GM19238 (cell line): ENCODE measurements around the gene TAOK1.
"Not testable (repeated sequence)": the region's sequence is repeated elsewhere in the genome, so short reads cannot be mapped to it uniquely, and the experiment has no call there.

Experiments
- DNase-seq: peaks from one replicate; pipeline ENCODE4 v3.0.0; 2011; ENCODE audit warnings: low spot score; ENCODE audit not compliant: insufficient read length

Gene TAOK1

DNA sequence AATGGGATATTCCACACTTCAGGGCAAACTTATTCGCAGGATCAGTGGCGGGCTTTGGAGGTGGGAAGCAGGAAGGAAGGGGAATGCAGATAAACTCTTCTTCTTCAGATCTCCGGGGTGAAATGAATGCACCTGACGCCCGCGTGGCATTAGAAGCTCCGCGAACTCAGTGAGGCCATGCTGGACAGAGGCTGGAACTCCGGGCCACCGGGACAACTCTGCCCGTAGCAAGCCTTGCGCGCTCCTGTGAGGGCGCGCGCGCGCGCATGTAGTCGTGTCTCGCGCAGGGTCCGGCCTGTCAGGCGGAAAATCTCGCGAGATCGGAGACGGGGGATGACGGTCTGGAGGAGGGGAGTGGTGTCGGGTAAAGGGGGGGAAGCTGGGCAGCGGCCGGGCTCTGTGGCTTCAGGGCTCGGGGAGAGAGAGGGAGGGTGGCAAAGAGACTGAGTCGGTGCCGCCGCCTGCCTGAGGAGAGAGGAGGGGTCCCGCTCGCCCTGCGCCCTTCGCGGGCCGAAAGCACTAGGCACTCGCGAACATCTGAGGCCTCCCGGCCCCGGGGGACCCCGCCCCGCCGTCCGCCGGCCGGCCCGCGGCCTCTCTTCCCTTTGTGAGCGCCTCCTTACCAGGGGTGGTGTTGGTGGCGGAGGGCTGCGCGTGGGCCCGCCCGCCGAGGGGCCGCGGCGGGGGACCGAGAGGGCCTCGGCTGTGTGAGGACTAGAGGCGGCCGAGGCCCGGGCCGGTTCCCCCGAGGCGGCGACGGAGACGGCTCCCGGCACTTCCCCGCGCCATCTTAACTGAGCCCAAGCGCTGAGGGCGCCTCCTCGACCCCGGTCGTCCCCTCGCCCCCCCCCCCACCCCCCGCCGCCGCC lies at the start of gene TAOK1:
Gene TAOK1 (plus strand): TSS at position 382 of the 869 bp plus-strand sequence. CDS start 61,186 bp downstream, outside the sequence.
- peak; percentile 89 for DNase-seq

DNA sequence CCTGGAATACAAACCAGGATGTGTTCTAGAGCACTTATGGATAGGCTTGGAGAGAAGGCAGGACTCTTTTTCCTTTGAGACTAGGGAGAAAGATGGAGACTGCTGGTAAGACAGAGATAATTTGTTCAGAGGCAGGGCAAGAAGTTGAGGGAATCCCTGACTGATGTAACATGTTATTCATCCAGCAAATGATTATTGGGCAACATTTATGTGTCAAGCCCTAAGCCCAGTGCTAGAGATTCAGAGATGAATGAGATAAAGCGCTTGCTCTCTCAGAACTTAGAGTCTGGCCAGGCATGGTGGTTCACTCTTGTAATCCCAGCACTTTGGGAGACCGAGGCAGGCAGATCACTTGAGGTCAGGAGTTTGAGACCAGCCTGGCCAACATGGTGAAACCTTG lies 48.4 kb upstream of the TAOK1 start:
- no peak for DNase-seq

DNA sequence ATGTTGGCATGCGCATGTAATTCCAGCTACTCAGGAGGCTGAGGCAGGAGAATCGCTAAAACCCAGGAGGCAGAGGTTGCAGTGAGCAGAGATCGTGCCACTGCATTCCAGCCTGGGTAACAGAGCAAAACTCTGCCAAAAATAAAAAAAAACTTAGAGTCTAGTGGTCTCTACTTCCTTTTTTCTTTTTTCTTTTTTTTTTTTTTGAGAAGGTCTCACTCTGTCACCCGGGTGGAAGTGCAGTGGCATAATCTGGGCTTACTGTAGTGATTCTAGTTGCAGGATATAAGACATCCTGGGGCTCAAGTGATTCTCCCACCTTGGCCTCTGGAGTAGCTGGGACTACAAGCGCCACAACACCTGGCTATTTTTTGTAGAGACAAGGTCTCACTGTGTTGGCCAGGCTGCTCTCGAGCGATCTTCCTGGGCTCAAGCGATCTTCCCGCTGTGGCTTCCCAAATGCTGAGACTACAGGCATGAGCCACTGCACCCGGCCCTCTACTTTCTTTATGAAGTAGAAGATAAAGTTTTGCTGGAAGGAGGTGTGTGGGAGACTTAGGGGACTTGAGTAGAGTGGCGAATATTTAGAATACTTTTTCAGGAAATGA lies 47.9 kb upstream of the TAOK1 start:
- no peak for DNase-seq

DNA sequence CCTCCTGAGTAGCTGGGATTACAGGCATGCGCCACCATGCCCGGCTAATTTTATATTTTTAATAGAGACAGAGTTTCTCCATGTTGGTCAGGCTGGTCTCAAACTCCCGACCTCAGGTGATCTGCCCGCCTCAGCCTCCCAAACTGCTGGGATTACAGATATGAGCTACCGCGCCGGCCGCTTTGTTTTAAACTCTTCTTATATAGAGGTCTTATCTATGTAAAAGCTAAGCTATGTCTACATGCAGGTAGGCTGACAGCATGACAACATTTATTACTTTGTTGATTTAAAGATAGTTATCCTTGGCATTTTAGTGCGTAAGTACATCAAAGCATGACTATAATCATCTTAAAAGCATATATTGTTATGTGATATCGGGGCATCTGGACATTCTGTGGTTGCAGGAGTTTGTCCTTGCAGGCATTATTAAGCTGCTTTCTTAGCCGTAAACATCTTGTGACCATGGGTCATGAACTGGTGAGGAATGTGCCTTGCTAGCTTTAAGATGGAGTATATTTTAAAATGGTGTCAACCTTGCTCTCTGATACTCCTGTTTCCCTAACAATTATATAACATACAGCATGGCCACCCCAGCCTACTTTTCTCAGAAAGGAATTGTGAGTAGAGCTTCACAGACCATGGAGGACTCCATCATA lies 45.8 kb upstream of the TAOK1 start:
- DNase-seq = no peak

DNA sequence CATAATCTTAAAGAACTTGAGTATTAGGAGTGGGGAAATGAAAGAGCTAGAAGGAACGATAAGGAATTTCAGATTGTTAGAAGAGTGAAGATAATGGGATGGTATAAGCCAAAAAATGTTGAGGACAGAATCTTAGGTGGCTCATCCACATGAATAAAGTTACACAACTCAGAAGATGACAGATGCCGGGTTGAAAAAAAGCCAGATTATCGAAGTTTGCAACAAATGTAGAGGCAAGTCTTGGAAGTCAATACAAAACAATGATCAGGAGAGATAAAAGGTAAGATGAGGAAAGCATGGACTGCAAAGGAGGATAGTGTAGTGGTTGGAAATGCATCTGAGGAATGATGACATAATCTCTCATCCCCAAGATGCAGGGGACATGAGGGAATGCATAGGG lies 45.1 kb upstream of the TAOK1 start:
- DNase-seq = no peak

DNA sequence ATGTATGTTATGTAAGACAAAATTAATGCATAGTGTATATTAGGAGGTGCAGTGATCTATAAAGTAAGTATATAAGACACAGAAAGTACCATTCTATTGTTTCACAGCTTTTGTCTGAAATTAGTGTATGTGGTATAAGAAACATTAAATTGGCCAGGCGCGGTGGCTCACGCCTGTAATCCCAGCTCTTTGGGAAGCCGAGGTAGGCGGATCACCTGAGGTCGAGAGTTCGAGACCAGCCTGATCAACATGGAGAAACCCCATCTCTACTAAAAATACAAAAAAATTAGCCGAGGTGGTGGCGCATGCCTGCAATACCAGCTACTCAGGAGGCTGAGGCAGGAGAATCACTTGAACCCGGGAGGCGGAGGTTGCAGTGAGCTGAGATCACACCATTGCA lies 44.7 kb upstream of the TAOK1 start:
- DNase-seq = not testable (repeated sequence)

DNA sequence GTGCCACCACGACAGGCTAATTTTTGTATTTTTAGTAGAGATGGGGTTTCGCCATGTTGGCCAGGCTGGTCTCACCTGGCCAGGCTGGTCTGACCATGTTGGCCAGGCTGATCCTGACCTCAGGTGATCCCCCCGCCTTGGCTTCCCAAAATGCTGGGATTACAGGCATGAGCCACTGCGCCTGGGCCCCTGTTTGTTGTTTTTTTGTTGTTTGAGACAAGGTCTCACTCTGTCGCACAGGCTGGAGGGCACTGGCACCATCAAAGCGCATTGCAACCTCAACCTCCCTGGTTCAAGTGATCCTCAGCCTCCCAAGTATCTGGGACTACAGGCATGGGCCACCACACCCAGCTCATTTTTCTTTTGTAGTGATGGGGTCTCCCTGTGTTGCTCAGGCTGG lies 43.7 kb upstream of the TAOK1 start:
- DNase-seq = no peak

DNA sequence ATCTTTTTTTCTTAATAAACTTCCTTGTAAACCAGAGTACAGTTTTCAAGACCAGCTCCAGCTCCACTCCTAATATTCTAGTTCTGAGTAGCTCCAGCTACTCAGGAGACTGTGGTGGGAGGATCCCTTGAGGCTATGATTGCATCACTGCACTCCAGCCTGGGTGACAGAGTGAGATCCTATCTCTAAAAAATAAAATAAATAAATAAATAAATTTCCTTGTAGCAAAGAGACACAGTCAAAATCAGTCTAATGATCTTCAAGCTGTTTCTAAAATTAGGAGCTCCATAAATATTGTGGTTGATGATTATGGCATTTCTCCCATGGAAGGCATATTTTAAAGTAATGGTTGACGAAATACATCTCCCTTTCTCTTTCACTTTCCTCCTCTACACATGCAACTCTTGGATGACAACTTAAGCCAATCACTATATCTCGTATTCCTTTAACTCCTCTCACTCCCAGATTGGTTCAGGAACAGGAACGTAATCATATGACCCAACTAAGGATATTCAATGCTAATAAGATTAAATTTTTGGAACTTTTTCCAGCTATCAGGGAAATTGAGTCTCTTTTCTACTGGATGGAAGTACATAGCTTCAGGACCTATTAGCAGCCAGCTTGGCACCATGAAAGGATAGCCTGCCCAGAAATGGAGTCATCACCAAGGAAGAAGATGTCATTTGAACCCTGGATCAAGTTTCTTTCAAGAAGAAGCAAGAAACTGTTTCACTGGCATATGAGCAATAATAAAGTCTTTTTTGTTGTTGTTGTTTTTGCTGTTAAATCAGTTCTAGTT lies 42.1 kb upstream of the TAOK1 start:
- DNase-seq = no peak

DNA sequence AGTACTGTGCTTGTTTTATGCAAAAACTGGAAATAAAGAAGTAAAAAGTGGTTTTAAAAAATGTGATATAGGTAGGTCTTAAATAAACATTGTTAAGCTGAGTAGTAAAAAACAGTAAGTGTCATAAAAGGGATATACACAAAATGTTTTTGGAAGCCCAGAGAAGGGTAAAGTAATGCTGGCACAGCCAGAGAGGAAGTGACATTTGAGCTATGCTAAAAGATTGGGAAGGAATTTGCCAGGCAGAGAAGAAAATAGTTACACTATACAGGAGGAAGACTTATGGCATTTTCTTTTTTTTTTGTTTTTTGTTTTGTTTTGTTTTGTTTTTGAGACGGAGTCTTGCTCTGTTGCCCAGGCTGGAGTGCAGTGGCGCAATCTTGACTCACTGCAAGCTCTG lies 40.8 kb upstream of the TAOK1 start:
- no peak for DNase-seq

DNA sequence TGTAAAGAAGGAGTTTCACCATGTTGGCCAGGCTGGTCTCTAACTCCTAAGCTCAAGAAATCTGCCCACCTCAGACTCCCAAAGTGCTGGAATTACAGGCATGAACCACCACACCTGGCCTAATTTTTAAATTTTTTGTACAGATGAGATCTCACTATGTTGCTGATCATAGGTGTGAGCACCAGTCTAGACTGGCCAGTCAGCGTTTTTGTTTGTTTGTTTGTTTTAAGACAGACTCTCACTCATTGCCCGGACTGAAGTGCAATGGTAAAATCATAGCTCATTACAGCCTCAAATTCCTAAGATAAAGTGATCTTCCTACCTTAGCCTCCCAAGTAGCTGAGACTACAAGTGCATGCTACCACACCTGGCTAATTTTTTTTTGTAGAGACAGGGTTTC lies 38.0 kb upstream of the TAOK1 start:
- DNase-seq = no peak

DNA sequence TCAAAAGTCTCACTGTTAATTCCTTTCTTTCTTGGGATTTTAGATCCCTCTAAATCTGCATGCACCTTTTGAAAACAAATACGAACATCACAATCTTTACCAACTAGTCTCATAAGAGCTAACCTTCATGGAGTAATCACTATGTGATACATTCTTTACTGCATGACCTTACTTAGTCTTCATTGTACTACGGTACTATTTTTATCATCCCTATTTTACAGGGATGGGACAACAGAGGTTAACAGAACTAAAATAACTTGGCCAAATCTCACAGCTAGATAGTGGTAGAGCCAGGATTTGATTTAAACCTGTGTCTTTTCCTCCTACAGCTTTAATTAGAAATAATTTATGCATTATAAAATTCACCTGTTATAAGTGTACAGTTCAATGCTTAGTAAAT lies 32.9 kb upstream of the TAOK1 start:
- no peak for DNase-seq

DNA sequence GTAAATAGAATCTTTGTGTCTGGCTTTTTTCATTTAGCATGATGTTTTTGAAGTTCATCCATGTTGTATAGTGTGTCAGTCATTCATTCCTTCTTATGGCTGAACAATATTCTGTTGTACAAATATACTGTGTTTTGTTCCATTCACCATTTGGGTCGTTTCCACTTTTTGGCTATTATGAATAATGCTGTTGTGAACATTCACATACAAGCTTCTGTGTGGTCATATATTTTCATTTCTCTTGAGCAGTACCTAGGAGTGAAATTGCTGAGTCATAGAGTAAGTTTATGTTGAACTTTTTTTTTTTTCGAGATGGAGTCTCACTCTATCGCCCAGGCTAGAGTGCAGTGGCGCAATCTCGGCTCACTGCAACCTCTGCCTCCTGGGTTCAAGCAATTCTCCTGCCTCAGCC lies 32.3 kb upstream of the TAOK1 start:
- no peak for DNase-seq

DNA sequence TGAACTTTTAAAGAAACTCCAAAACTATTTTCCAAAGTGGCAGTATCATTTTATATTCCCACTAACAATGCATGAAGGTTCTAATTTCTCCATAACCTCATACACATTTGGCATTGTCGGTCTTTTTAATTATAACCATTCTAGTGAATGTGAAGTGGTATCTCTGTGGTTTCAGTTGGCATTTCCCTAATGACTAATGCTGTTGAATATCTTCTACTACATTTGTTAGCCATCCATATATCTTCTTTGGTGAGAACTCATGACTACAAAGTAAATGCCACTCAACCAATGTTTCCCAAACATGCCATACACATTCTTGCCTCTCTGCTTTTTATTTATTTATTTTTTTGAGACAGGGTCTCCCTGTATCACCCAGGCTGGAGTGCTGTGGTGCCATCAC lies 31.7 kb upstream of the TAOK1 start:
- DNase-seq = no peak

DNA sequence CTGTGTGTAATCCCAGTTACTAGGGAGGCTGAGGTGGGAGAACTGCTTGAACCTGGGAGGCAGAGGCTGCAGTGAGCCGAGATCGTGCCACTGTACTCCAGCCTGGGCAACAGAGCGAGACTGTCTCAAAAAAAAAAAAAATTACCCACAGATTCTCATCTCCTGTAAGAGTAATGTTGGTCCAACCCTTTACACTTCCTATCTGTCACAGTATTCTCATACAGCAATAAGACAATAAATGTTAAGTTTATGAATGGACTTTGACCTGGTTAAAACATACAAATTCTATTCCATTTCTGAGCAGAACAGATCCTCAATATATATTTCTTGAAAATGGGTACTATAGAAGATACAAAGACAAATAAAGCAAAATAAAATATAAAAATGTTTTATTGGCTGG lies 30.4 kb upstream of the TAOK1 start:
- no peak for DNase-seq

DNA sequence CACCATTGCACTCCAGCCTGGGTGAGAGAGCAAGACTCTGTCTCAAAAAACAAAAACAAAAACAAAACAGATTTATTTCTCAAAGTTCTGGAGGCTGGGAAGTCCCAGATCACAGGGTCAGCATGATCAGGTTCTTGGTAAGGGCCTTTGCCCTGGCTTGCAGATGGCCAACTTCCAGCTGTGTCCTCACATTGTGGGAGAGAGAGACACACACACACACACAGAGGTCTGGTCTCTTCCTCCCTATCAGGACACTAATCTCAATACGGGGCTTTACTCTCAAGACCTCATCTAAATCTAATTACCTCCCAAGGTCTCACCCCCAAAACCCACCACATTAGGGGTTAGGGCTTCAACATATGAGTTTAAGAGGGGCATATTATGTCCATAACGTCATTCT lies 26.4 kb upstream of the TAOK1 start:
- no peak for DNase-seq

DNA sequence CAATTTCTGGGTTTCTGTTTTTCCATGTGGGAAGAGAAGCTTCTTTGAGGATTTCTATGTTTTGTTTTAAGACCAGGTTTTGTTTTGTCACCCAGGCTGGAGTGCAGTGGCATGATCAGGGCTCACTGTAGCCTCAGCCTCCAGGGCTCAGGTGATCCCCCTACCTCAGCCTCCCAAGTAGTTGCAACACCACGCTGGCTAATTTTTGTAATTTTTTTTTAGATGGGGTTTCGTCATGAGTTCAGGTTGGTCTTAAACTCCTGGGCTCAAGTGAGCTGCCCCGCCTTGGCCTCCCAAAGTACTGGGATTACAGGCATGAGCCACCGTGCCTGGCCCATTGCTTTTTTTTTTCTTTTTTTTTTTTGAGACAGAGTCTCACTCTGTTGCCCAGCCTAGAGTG lies 25.5 kb upstream of the TAOK1 start:
- DNase-seq = no peak

DNA sequence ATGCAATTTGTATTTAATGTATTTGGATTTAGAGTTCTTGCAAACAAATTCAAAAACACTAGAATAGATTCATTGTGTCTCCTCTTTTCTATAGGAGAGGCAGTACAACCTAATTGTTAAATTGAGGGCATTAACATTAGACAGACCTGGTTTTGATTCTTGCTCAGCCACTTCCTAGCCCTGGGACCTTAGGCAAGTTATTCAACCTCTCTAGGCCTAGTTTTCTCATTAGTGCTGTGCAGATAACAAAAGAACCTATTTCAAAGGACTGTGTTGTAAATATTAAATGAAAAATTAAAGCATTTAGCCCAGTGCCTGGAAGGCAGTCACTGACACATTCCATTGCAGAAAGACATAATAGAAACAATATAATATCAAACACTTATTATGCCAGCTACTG lies 22.0 kb upstream of the TAOK1 start:
- no peak for DNase-seq

DNA sequence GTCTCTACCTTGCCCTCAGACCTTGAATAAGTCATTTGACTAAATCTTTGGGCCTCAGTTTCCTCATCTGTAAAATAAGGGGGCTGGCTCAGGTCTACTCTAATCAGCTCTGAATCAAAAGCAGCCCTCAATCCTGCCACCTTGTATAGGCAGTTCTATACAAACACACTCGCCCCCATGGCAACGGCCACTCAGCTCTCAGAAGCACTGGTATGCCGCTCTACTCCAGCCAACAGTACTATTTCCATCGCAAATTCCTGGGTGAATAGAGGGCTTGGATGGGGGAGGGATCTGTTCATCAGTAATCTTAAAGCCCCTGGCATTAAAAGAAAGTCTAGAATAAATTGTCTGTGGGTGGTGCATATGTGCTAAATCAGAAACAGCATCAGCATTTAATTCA lies 21.2 kb upstream of the TAOK1 start:
- DNase-seq = no peak

DNA sequence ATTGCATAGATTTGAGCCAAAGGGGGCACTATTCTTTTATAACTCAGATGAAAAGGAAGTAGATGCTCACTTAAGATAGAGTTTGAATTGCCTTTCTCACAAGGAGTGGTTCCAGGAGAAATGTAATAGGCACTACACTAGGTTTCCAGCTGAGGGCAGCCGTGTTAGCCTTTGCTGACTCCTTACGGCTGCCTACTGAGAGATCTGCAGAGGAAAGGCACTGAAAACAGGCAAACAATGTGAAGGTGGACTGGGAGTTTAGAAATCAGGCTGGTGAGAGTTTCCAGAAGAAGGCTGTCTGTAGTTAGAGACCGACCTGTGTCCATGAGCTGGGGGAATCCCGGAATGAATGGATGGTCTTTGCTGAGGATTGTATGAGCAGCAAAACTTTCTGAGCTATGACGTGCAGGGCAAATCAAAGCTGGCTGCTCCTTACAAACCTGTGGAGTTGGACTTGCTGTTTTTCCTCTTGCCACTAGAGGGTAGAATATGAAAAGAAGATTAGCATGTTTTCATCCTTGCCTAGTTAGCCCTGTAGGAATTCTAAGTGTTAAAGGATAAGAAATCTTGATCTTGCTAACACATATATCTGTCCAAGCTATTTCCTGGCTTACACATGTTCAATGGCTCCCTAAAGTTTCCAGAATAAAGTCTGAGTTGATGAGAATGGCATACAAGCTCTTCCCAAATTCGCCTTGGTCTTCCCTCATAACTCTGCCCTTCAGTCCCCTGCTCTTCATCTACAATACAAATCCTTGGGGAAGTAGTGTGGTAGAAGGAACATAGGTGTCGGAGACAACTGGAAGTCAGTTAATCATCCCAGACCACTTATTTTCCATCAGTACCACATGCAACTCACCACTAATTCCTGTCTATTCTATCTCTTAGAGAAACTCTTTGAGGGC lies 20.1 kb upstream of the TAOK1 start:
- peak; percentile 47 for DNase-seq

DNA sequence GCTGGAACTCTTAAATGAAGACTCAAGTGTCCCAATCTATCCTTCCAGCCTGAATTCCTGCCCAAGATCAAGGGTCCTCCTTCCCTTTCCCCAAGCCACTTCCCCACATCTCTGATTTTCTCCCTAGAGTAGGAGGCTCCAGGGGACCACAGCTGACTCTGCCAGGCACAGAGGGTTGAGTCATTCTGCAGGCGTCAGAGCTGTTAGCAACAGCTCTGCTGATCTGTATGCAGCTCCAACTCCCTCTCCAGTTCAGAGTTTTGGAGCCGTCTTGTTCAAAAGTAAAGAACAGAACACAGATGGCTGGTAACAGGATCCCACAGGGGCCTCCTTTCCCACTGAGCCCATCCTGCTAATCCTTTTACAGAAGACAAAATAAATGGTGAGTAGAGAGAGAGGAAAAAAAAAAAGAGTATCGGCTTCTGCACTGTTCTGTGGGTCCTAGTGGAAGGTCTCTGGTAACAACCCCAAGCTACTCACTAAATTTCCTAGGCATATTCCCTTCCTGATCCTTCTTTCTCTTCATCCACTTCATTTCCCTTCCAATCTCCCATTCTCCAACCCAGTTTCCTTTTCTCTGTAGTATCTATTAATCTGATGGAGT lies 13.4 kb upstream of the TAOK1 start:
- no peak for DNase-seq
